GM21367 (cell line): Measurements from ENCODE around the gene PAN3.

Experiments used
- ATAC-seq: cut with Tn5 transposase; IDR thresholded peaks from one replicate; pipeline ENCODE4 v1.9.1; 2021; ENCODE audit not compliant: unreplicated experiment

PAN3 gene

DNA sequence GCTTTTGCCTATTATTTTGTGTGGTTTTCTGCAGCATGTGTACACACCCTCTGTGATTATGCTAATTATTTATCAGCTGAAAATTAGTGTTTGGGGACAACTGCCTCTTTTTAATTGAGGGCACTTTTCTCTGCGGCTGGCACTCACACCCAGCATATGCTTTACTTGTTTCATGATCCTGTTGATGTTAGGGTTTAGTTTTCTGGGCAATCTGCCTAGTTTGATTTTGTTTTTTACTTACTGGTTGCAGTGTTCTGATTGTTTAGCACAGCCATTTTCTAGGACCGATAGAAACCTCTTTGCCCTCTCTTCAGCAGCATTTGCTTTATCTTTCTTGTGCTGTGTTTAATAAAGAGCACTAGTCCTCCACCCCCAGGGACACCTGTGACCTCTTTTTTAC is 161.6 kb downstream of the PAN3 start:
- ATAC-seq = no peak

DNA sequence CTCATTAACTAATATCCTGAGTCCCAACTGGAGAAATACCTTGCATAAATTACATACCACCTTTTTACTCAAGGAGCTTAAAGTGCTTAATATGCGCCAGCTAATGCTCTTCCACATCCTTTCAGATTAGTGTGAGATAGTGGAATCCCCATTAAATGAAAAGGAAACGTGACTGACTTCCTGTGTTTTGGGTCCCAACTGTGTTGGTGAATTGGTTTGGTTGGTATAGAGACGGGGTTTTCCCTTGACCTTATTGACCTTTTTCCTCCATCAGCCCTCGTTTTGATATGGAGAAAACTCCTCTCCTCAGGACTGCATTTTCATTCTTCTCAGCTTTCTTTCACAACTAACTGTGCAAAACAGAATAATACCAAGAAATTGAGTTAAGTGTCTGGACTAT is 163.5 kb downstream of the PAN3 start:
- ATAC-seq = no peak

GRCh38 chr13:28306325-28306724 is 168.0 kb downstream of the PAN3 start:
- ATAC-seq = no peak

DNA sequence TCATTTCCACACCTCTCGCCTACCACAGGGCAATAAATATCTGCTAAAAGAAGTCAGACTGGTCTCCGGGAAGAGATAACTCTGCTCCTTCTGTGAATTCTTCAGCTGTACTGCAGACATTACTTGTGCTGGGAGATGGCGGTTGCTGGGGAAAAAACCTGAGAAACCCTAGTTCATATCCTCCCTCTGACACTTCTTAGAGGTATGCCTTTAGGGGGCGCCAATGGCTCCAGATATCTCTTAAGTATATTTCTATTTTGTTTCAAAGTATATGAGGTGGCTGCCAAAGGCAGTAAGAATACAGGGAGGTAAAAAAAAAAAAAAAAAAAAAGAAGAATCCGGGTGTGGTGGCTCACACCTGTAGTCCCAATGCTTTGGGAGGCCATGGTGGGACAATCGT is 175.2 kb downstream of the PAN3 start:
- ATAC-seq = no peak

DNA sequence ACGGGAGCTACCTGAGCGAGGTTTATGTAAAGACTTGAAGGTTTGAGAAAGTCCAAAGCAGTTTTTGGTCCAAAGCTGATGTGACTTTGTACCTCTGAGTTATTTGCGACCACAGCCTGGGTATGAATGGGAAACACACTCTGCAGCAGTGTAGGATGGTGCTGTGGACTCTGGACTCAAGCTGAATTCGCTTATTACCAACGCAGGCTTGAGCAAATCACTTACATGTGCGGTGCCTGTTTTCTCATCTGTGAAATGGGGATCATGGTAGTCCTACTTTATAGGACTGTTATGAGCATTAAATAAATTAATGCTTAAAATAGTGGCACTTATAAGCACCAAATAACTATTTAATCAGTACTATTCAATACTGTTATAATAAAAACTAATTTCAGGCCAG is 176.5 kb downstream of the PAN3 start:
- no peak for ATAC-seq

GRCh38 chr13:28316129-28316528 is 177.8 kb downstream of the PAN3 start:
- ATAC-seq = no peak

- ATAC-seq = no peak
These were observed 178.5 kb downstream of the PAN3 start for GRCh38 chr13:28316836-28317235.

GRCh38 chr13:28318496-28318895 is 180.2 kb downstream of the PAN3 start:
- no peak for ATAC-seq

- no peak for ATAC-seq
These were observed 181.2 kb downstream of the PAN3 start for GRCh38 chr13:28319528-28319927.

GRCh38 chr13:28320209-28320608 is 181.9 kb downstream of the PAN3 start:
- no peak for ATAC-seq

GRCh38 chr13:28320884-28321574 is 182.7 kb downstream of the PAN3 start:
- ATAC-seq = no peak

DNA sequence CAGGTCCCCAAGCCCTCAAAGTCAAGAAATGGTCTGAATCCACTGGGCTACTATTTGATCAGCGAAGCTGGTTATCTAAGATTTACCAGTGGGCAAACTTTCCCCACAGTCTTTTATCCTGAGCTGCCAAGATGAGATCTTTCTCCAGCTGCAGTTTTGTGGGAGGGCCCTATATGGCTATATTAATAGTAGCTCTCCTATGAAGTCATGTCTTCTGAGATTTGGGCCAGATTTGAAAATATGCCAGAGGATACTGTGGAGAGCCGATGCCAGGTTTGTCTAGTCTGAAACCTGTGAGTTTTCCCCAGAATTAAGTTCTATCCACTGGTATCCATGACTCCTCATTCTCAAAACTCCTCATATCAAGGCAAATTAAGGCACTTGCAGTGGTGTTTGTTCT is 183.4 kb downstream of the PAN3 start:
- no peak for ATAC-seq

DNA sequence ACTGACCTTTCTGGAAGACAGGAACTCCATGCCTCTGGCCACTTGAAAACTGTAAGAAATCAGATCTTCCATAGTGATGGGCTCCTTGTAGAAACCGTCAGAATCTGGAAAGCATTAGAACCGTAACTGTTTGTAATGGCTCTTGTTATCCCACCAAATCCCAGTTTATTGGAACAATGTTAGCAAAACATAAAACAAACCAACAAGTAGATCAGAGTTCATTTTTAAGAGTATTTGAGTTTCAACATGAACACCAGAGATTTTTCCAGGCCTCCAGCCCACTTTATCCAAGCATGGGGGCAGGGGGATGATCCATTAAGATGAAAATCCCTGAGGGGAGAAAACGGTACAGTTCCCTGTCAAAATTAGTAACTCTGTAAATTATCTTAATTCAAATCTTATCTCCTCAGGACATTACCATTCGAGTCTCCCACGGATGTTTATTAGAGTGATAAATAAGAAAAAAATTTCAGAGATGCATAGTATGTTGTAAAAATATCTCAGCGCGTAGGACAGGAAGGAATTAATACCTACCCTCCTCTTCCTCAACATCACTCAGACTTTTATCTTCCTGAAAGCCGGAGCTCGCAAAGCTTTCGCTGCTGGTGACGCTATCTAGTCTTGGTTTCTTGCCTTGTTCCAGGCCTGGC is 184.0 kb downstream of the PAN3 start:
- ATAC-seq = no peak

GRCh38 chr13:28324181-28324789 is 185.9 kb downstream of the PAN3 start:
- ATAC-seq = peak; percentile 75

DNA sequence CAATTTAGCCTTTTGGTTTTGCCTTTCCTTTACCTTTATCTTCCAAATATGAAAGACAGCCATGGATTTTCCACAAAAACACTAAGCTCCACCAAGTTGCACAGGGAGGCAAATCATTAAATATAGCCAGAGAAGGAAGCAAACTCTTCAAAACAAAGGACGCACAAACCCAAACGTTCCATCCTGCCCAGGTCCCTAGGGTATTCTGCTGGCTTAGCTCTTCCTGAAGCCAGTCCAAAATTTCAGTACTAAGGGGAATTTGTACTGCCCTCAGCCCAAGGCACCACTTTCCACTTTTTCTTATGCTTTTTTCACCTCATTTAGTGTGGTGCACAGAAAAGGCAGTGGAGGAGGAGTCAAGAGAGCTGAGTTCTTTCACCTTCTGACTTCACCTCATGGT is 186.7 kb downstream of the PAN3 start:
- ATAC-seq = no peak

DNA sequence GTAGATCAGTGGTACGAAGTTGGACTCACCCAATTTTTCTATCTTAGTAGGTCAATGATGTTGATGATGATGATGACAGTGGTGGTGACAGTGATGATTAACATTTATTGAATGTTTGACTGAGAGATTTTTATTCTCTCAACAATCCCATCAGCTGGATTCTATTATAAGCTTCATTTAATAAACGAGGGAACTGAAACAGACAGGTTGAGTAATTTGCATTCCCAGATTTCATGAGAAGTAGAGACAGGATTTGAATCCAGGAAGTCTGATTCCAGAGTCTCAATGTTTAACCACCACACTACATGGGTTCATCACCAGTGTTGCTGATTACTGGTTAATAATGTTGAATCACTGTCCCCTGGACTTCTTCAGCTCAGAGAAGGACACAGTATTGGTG is 187.7 kb downstream of the PAN3 start:
- ATAC-seq = no peak

DNA sequence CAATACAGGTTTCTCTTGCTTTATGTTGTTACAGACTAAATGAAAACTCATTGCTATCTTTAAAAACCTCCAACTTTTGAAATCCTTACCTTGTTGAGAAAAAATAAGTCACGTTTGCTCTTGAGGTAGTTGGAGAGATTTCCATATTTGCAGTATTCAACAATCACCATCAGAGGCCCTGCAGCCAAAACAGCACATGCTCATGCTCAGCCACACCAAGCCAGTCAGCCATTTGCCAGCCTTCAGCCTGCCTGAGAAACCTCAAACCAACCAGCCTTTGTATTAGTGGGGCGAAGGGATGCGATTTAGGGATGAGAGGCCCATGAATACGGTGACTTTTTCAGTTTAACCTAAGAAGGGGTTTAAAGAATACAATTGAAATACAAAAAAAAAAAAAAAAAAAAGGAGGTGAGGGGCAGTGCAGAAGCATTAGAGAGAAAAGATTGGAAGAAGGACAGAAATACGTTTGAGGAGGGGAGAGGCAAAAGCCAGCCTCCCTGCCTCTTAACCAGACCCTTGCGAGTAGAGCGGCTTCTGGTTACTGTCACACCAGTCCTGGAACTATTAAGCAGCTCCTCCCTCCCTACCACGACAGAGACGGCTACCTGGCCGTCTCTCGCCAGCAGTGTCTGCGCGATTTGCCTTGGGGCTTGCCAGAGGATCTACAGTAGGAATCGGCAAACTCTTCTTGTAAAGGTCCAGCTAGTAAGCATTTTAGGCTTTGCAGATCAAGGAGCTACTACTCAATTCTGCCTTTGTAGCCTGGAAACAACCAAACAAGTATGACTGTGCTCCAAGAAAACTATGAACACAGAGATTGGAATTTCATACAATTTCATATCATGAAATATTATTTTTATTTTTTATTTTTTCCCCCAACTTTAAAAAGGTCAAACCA is 189.3 kb downstream of the PAN3 start:
- ATAC-seq = no peak

GRCh38 chr13:28328271-28328607 is 189.9 kb downstream of the PAN3 start:
- ATAC-seq = no peak

- no peak for ATAC-seq
These were observed 191.2 kb downstream of the PAN3 start for GRCh38 chr13:28329395-28330158.

GRCh38 chr13:28333204-28333881 is 195.0 kb downstream of the PAN3 start:
- no peak for ATAC-seq
